ENCODE results near the gene OR7D2. TPM values are rescaled to one million over a fixed set of nuclear protein-coding genes. Genes with fewer than 3 reads are reported as not detected.

Gene OR7D2
- total RNA-seq, 1 donor from 2014 or later, result 0.44 TPM

Other genes starting within 250 kb of the OR7D2 start
- not detected in 2 replicates for gene MUC16, start 168.6 kb upstream of the OR7D2 start, total RNA-seq
- gene OR1M1, start 91.9 kb upstream of the OR7D2 start, total RNA-seq, result not detected in 2 replicates
- gene OR7G2, start 71.5 kb upstream of the OR7D2 start, total RNA-seq, result not detected in 2 replicates
- not detected in 2 replicates for gene OR7G1, start 63.2 kb upstream of the OR7D2 start, total RNA-seq
- gene OR7G3, start 52.0 kb upstream of the OR7D2 start, total RNA-seq, result not detected in 2 replicates
- gene ZNF317, start 38.6 kb upstream of the OR7D2 start, total RNA-seq, result 50.7 and 53.3 TPM in 2 replicates
- not detected in 2 replicates for gene OR7D4, start 40.6 kb downstream of the OR7D2 start, total RNA-seq
- gene OR7E24, start 72.0 kb downstream of the OR7D2 start, total RNA-seq, result not detected in 2 replicates
- gene ZNF699, start 130.9 kb downstream of the OR7D2 start, total RNA-seq, result 4.7 and 5.0 TPM in 2 replicates
- gene ZNF559, start 145.2 kb downstream of the OR7D2 start, total RNA-seq, result 5.0 and 6.4 TPM in 2 replicates
- 0.18 TPM in 1 of 2 replicates, not detected in the other for gene ZNF177, start 184.0 kb downstream of the OR7D2 start, total RNA-seq